NCI-H2227 (cell line): ENCODE data around the gene IRX2.

Experiments used
- DNase-seq: peaks from one replicate; lab custom pipeline; 2025; ENCODE audit not compliant: unreplicated experiment; lab: John Stamatoyannopoulos, UW

The IRX2 gene

DNA sequence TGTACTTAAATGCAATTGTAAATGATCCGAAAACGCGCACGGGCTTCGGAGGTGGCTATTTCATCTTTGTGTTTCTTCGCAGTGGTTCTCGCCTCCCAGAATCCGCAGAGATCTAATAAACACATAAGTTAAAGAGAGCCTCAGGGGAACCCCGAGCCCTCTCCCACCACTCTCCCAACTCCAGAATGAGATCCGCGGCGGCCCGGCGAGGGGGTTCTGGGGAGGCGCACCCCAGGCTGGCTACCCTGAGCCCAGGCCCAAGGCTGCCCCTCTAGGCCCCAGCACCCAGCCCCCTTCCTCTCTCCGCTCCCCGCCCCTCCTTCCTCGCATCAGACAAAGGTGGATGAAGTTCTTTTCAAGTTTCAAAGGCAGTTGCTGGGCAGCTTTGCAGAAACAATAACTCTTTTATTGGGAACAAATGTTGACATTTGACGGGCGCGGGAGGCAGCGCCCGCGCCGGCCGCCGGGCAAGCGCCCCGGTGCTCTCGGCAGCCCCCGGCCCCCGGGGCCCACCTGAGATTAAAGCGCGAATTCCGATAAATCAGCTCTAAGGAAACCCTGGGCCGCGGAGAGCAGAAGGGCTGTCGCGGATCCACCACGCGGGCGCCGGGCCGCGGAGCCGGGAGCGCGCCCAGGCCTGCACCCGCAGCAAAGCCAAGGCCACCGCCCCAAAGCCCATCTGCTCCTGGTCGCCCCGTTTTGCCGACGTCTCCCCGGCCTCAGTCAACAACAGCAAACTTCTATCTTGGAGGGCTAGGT is 8.4 kb downstream of the IRX2 start:
- DNase-seq, result no peak

DNA sequence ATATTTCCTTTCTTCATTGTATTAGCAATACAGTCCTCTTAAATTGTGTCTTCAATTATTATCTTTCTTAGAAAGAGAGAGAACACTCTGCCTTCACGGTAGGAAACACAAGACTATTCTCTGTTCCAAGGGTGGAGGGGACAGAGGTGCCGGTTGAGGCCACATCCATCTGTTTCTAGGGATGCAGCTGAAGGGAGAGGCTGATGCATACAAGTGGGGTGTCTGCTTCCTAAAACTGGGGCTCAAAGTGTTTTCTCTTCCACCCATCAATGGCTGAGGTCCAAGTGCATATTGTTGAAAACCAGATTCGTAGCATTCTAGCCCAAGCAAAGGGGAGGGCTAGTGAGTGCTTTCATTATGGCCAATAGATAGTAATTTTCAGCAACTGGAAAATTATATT is 9.5 kb downstream of the IRX2 start:
- DNase-seq, result no peak

DNA sequence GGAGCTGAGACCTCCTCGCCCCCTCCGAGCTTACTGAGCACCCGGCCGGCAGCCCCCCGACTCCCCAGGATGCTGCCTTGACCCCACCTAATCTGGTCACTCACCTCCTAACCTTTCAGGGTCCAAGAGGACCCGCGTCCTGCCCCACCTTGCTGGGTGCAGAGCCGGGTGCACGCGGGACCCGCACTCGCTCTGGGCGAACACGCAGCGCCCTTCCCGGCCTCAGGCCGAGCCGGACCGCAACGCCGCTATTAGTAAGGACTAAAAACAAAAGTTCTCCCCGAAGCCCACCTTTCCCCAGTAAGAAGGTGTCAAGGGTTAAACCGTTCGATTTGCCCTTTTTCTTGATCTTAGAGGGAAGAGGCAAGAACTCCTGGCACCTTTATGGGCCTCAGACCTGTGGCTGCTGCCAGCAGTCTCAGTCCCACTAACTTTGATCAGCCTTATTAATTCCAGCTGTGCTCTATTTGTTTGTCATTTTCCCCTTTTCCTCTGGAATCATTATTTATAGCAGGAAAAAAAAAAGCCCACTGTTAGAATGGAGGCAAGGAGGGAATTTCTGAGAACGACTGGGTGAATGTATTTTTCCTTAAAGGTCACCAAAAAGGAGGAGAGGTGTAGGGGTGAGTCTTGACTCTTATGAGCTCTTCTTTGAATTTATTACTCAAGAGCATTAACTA is 10.5 kb downstream of the IRX2 start:
- DNase-seq, result no peak

DNA sequence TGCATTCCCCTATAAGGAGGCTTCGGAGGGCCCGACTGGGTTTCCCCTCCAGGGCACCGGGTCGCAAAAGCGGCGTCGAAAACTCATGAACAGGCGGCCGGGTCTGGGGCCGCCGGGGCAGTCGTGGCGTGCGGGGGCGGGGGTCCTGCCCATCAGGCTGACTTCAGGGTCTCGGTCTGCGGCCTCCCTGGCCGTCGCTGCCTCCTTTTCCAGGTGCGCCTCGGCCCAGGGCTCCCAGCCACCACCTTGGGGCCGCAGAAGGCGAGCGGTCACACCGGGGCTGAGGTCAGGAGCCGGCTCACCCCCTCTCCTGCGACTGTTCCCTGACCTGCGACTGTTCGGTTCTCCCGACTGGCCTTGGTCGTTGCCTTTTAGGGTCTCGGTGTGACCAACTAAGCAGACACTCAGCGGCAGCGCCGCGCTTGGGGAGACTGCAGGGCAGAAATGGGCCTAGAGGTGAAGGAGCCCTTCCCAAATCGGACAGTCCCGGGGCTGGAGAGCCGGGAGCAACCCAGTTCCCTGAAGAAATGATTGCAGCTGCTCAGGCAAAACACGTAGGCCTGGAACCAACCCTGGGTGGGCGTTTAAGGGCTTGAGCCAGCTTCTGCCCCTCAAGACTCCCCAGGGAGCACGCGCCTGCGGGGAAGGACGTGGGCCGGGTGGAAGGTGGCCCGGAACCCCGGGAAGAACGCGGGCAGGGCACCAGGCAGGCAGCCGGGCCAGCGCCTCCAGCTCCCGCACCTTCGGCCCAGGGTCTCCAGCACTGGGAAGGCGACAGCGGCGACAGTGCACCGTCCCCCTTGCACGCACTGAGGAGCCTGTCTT is 11.2 kb downstream of the IRX2 start:
- DNase-seq, result no peak

DNA sequence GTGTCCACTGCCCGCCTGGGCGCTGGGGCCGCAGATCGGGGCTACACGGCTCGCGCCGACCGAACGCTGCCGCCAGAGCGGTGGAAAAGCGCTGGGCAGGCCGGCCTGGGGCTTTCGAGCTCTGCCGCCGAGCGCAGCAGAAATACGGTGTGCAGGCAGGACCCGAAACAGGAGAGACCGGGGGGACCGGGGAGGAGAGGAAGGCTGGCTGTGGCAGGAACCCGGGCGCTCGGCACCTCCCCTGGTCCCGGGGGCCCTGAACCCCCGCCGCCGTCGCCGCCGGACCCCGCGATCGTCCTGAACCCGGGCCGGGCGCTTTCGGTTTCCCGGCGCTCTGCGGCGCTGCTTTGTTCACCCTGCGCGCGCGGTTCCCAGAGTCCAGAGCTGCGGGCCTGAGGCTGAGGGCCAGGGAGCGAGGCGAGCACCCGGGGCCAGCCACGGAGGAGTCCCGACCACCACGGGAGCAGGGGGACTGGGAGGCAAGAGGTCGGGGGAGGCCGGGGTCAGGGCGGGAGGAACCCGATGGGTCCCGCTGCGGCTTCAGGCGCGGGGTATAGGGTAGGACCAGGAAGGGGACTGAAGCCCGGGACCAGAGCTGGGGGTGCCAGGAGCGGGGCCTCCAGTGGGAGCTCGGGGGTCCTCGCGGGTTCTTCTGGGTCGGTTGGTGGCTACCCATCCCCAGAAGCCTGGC is 12.0 kb downstream of the IRX2 start:
- no peak for DNase-seq

DNA sequence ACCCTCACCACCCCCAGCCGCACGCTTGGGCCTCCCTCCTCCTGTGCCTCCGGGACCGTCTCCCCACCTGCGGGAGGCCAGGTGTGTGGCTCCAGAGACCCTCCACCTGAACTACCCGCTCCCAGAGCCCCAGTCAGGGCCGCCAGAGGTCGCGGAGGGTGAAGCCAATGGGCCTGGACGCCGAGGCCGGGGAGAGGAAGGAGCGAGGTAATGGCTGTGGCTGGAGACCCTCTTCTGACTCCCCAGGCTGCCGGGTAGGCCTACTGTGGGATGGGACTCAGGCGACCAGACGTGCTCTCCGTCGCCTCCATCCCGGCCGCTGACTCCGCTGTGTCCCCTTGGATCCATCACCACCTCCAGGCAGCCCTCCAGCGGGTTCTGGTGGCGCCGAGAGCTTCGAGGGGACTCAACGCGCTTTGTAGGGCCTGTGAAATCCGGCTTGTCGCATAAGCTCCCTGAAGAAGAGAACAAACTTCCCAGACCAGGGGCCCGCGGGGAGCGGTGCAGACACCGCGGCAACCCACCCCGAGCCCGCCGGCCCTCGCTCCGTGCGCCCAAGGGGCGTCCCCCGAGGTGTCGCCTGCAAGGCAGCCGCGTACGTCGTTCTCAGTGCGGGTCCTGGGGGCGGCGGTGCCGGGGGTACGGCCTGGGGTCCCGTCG is 12.6 kb downstream of the IRX2 start:
- DNase-seq, result no peak

DNA sequence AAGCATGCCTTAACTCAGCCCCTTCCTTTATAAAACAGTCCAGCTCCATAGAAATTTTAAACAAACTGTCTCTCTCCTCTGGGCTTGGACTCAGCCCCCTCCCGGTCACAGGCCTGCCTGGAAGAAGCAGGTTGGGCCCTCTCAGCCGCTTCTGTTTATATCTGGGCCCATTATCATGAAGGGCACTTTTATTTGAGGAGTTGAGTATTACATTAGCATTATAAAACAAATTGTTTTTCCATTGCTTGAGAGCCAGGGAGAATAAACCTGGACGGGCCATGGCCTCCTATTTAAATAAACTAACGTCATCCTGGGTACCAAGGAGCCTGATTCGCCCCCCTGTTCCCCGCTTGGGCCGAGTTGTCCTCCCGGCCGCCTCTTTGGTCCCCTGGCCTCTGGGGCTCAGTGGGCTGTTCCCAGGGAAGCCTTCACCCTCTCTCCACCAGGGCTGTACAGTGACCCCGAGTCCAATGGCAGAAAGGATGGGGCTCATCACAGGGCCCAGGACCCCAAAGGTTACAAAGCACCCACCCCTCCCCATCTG is 13.2 kb downstream of the IRX2 start:
- DNase-seq, result no peak

DNA sequence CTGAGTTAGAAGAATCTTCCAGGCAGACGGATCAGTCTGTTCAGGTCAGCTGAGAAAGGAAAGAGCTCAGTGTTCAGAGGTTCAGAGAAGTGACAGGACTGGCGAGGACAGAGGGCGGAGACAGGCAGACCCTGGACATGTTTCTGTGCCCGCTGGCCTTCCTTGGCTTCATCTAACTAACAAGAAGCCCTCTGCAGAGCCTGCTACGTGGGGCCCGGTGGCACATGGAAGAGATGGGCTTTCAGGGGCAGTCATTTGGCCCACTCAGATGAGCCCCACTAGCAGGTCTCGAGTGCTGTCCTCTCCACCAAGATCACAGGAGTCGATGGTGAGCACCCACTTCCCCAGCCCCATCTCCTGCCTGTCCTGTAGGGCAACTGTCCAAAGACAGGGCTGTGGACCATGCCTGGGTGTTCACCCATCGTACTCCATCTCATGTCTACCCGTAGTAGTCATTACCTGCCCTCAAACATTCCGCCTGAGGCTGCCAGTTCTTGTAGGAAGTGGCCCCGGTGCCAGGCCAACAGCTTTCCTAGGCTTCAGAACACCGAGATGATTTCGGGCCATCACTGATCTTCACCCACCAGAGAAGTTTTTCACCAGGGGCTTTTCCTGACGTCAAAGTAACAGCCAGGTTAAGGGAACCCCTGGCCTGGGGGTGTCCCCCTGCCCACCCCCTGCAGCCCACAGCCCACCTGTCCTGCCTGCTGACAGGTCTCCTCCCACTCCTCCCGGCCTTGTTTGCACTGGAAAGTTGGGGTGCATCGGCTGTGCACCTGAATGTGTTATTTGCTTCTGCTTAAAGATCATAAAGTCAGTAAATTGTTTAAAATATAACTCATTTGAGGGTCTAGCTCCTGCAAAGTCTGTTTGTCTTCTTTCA is 14.0 kb downstream of the IRX2 start:
- no peak for DNase-seq

DNA sequence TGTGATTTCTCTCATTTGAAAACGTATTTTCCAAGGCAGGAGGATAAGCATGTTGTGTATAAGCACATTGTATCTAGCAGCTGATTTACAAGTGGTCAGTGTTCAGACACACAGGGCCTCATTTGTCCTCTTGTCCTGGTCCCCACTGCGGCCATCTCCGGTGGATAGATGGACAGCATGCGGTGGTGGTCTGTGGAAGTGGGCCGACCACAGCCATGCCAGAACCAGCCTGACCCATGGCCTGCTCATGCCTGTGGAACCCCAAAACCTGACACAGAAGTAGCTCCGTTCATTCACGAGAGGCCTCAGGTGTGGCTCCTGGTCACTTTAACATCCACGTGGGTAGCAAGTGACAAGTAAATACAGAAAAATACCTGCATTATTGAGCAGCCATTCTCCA is 14.6 kb downstream of the IRX2 start:
- no peak for DNase-seq

DNA sequence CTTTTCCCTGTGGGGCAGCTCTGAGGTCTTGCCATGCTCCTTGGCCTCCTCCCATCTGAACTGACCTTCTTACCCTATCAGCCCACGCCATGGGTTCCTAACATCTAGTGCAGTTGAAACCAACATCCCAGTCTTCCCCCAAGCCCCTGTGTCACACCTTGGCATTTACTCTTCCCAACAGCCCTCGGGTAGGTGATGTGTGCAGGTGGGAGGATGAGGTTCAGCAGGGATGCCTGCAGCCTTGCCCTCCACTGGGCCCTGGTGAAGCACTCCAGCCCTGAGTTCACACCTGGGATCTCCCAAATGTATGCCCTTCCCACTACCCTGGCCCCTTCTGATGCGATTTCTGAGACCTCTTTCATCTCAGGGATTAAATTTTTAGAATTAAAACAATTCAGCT is 15.5 kb downstream of the IRX2 start:
- DNase-seq, result no peak

DNA sequence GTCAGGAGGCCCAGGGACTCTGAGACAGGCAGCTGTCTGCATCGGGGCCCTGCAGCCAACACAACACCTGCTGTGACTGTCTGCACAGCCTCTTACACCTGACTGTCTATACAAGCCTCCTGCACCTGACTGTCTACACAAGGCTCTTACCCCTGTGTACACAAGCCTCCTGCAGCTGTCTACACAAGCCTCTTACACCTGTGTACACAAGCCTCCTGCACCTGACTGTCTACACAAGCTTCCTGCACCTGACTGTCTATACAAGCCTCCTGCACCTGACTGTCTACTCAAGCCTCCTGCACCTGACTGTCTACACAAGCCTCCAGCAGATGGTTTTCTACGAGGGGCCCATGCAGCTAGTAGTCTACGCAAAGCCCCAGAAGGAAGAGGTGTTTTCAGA is 18.6 kb downstream of the IRX2 start:
- DNase-seq, result no peak

DNA sequence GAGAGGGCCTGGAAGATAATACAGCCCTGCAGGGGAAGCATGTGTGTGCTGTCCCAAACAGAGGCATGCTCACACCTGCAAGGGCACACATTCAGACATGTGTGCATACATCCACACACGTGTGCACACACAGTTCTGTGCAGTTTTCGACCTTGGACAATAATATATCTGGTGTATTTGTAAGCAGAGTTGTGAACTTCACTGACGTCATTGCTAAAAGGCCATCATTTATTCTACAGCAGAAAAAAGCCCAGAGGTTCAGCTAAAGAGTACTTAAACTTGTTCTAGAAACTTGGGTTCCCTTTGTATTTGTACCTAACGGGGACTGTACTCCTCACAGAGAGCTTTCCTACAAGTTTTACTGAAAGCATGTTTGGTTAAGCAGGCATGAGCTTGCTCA is 19.5 kb downstream of the IRX2 start:
- no peak for DNase-seq

DNA sequence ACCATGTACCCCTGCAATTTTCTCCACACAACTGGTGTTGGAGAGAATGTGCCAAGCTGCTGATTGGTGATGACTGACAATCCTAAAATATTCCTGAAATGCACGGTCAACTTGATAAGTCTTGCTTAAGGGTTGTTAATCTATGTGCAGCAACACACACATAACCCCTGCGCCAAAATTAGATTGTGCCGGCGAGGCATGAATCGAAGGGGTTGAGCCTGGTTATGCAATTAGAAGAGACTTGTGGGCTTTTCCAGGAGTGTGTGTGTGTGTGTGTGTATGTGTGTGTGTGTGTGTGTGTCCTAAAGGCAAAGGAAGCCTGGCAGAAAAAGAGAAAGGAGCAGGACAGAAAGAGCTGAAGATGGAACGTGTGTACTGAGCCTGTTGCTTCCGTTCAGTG is 22.3 kb downstream of the IRX2 start:
- DNase-seq, result no peak

DNA sequence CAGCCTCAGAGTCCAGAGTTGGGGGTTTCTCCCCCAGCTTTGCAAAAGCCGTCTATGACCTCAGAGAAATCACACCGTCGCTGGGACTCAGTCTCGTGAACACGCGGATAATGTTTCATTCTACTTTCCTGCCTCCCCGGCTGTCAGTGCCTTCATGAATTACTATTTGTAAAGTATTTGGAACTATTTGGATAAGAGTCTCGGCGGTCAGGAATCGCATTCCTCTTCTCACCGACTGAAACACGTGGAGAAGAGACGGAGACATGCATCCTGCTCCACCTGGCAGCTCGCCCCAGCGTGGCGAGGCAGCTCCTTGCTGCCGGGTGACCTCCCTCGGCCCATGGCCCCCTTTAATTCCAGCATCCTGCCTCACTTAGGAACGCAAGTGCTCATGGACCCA is 23.9 kb downstream of the IRX2 start:
- no peak for DNase-seq

DNA sequence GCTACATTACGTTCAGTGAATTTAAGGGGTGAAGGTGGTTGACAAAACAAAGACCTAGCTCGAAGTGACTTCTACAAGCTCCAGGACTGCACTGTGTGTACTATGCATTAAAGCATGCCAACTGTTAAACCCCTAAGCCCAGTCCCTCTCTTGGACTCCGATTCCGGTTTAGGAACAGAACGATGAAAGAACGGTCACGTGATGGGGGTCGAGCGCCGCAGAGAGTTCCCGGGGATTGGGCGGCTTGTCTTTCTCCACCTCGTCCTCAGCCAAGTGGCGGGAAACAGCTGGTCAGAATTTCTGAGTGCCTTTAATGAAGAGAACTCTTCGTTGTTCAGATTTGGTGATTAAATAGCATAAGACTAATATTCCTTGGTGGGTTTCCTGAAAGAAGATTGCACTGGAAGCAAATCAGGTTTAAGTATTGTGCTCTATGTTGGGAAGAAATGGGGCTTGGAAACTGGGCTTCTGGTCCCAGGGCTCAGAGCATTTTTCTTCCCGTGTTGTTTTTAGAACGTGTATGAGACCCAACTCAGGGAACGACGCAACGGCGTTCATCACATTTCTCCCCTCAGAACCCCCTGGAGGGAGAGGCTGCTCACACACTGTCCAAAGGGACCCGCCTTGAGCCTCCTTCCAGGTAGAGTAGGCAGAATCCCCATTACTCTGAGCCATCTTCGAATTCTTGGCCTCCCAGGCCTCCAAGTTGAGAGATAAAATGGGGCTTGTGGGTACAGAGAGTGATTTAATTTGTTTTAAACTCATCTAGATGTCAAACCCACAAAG is 25.3 kb downstream of the IRX2 start:
- DNase-seq, result no peak

DNA sequence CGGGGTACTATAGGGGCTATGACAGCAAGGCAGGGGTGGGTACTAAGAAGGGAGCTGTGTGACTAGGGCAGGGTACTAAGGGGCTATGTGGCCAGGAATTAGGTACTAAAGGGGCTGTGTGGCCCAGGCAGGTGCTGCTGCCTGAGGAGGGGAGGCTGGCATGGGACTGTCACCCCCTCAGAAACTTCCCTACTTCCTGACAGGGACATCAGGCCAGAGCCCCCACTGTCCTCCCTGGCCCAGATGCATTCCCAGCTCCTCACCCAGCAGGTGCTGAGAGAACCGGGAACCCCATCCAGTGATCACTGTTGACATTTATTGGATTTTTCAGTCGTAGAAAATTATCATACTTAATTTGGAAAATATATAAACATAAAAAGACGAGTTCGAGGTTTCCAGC is 26.6 kb downstream of the IRX2 start:
- no peak for DNase-seq

DNA sequence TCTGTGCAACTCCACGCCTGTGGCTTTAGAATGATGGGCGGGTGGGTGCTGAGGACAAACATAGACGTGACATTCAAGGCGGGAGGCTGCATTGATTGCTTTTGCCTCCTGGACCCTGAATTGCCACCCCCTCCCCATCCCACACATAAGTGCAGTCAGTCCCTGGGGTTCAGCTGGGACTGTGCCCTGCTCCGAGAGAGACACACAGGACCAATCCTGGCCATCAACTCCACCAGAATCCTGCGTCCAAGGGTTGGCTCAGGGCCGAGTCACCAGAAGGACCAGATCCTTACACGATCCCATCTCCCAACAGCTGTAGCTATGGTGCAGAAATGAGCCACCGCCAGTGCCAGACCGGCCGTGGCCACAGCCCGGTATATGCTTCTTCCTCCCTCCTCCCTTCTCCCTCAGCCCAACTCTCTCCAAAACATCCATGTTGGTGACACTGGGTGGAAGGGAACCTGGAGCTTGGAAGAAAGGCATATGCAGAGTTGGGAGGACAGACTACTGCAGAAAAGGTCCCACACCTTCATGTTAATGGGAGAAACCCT is 27.4 kb downstream of the IRX2 start:
- no peak for DNase-seq

DNA sequence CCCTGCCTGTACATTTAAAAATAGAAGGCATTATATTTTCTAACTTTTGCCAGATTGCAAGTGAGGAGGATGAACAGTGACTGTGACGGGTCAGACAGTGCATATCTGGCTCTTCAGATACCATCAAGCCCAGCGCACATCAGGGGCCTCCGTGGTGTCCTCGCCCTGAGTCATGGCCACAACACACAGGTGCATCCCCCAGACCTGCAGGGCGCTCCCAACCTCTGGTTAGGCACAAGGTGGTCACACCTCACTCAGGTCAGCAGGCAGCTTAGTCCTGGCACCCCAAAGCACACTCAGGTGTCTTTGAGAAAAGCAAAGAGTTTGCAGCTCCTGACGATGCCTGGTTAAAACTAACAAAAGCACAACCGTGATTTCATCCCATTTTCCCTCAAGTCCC is 28.6 kb downstream of the IRX2 start:
- no peak for DNase-seq
